GM21619 (cell line): ENCODE measurements around the gene JUND.
"Not testable (repeated sequence)": the region's sequence is repeated elsewhere in the genome, so short reads cannot be mapped to it uniquely, and the experiment has no call there.

Source experiments
- ATAC-seq: cut with Tn5 transposase; IDR thresholded peaks from one replicate; pipeline ENCODE4 v1.9.1; 2021; ENCODE audit not compliant: unreplicated experiment

JUND gene

DNA sequence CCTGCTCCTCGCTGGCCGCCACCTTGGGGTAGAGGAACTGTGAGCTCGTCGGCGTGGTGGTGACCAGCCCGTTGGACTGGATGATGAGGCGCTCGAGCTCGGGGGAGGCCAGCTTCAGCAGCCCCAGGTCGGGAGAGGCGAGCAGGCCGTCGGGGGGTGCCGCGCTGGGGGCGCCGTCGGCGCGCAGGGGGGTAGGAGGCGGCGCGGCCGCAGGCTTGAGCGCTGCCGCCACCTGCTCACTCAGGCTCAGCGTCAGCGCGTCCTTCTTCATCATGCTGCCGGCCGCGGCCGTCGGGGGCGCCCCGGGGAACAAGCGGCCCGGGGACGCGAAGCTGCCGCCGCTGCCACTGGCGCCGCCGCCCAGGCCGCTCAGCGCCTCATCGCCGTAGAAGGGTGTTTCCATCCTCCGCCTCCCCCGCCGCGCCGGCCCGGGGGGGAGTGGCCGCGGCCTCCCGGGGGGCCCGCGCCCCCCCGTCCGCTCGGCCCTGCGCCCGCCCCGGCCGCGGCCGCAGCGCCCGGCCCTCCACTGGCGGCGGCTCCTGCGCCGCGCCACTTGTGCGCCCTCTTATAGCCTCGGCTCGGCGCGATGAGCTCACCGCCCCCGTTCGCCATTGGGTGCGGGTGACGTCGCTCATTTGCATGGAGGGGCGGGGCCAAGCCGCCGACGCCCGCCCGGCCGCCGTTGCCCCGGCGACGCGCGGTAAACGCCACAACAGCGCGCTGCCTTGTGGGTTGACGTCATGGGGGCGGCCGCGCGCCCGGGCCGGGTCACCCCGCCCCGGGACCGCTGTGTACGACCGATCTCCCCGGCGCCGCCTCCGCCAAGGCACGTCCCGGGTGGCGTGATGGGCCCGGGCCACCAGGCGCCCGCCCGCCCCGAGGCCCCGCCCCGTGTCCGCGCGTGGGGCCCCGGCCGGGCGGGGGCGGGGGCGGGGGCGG, at the start of gene JUND:
Gene JUND (minus strand): TSS at position 541 of the 939 bp plus-strand sequence. CDS start 138 bp downstream, at position 403.
- ATAC-seq, result peak; percentile 53

- ATAC-seq, result no peak
Measured at GRCh38 chr19:18330868-18331267, 49.4 kb upstream of the JUND start.

DNA sequence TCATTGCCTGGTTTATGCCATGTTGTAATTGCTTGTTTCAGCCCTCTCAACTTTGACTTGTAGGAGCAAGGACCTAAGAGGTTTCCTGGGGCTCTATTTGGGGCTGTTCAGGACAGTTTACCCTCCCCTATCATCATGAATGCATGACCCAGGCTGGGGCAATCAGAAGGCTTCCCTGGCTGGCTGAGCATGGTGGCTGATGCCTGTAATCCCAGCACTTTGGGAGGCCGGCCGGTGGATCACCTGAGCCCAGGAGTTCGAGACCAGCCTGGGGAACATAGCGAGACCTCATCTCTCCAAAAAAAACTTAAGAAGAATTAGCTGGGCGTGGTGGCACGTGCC, 47.6 kb upstream of the JUND start:
- ATAC-seq, result no peak

- ATAC-seq, result peak; percentile 88
Measured at GRCh38 chr19:18328340-18329034, 47.1 kb upstream of the JUND start.

DNA sequence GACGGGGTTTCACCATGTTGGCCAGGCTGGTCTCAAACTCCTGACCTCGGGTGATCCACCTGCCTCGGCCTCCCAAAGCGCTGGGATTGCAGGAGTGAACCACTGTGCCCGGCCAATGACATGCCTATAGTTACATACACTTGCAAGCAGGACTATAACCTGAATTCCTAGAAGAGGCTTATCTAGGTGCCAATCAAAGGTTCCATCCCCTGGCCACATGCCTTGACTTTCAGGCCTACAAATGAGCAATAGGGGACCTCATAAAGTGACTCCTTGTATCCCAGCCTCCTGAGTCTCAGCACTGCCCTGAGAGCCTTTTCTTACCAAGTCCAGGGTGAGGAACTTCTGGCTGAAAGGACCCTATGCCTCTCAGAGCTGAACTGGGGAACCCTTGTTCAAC, 45.4 kb upstream of the JUND start:
- no peak for ATAC-seq

DNA sequence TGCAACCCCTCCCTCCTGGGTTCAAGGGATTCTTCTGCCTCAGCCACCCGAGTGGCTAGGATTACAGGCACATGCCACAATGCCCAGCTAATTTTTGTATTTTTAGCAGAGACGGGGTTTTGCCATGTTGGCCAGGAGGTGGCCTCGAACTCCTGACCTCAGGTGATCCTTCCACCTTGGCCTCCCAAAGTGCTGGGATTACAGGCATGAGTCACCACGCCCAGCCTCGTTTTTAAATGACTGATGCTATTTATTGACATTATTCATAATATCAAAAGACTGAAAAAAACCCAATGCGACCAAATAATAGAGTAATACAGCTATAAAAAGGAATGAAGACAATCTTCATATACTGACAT, 42.9 kb upstream of the JUND start:
- ATAC-seq, result not testable (repeated sequence)

- peak; percentile 87 for ATAC-seq
Measured at GRCh38 chr19:18322759-18323460, 41.5 kb upstream of the JUND start, which contains the start of gene LSM4. LSM4 (minus strand) TSS chr19:18323076; CDS start chr19:18323020, 56 bp downstream.

DNA sequence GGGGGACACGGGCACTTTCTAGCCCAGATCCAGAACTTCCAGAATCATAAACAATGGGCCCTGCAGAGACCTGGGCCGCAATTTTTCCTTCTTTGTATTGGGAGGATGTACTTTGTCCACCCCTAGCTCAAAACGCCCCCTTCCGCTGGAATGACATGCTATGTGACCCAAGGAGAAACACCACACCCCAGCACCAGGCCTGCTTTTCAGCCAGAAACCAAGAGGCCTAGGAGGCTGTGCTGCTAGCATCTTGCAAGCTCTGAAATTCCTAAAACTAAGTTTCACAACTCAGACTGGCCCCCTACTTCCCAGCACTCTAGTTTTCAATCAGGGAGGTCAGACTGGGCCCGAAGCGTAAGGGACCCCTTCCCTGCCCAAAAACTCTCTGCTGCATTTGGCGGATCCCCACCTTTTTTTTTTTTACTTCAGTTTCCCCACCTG, 40.9 kb upstream of the JUND start:
- ATAC-seq, result no peak

GRCh38 chr19:18321734-18322102, 40.3 kb upstream of the JUND start:
- no peak for ATAC-seq

- ATAC-seq, result no peak
Measured at GRCh38 chr19:18320865-18321733, 39.7 kb upstream of the JUND start.

- ATAC-seq, result no peak
Measured at GRCh38 chr19:18319591-18320135, 38.2 kb upstream of the JUND start.

DNA sequence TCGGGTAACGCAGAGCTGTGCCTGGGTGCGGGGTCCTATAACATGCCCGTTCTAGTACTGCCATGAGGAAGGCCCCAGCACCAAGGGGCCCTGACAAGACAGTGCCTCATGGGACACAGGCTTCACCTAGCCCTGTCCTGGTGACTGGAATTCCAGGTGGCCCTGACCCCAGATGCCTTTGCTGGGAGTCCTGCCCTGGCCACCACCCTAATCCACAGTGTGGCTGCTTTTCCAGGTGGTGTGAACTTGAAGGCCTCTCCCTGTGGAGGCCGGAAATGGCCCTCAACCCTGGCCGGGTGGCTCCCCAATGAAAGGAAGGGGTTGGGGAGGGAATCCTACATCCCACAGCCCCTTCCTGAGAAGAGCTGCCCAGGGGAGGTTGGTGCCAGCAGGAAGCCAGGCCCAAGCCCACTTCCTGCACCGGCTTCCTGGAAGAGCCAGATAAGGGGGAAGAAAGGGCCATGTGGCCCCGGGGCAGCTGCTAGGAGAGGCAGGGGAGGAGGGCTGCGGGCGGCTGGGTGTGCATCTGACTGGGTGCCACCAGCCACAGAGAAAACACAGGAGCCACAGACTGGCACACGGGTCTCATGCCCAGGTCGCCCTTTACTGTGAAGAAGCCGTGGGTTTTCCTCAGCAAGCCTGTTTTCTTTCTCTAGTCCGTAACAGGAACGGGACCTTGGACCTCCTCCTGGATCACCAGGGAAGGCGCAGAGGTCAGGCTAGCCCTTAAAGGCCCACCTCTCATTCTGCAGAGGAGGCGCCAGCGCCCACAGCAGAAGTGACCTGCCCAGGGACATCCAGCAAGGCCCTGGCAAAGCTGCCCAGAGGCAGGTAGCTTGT, 36.8 kb upstream of the JUND start:
- no peak for ATAC-seq

DNA sequence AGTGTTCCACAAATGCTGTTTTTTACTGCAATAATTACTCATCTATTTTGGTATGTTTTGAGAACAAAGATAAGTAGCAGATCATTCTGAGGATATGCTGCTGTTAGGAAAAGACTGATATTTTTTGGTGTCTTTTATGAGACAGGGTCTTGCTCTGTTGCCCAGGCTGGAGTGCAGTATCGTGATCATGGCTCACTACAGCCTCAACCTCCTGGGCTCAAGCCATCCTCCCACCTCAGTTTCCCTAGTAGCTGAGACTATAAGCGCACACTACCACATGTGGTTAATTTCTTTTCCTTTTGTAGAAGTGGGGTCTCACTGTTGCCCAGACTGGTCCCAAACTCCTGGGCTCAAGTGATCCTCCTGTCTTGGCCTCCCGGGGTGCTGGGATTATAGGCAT, 32.0 kb upstream of the JUND start:
- no peak for ATAC-seq

DNA sequence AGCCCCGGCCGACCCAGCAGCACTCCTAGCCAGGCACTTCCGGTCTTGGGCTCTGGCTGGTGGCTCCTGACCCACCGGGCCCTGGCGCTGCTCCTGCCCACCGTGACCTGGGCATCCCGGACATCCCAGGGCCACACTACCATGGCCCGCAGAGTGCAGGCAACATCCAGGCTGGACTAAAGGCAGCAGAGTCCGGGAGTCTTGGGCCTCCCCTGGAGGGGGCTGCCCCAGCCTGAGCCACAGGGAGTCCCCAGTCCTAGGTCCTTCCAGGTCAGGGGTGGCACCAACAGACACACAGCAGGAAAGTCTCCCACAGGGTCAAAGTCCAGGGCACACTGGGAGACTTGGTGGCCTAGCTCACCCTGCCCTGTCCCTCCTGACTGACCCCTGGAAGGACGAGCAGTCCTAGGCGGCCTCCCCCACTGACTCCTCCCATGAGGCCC, 30.7 kb upstream of the JUND start:
- no peak for ATAC-seq

- no peak for ATAC-seq
Measured at GRCh38 chr19:18311502-18312091, 30.2 kb upstream of the JUND start.

DNA sequence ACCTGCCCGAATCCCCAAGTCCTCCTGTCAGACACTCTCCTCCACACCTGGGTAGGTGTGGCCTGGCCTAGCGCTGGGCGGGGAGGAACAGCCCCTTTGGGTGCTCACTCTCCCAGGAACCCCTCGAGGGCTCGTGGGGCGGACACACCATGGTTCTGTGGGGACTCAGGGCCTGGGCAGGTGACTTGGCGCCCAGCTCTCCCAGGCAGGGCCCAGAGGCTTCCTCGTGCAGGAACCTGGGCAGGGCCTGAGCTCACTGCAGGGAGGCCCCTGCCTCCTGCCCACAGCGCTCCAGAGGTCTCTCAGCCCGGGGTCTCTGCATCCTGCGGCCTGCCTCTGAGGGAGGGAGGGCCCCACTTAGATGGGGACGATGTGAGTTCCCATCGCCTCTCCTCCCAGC, 29.5 kb upstream of the JUND start:
- no peak for ATAC-seq

GRCh38 chr19:18310118-18310909, 28.9 kb upstream of the JUND start:
- ATAC-seq, result no peak

DNA sequence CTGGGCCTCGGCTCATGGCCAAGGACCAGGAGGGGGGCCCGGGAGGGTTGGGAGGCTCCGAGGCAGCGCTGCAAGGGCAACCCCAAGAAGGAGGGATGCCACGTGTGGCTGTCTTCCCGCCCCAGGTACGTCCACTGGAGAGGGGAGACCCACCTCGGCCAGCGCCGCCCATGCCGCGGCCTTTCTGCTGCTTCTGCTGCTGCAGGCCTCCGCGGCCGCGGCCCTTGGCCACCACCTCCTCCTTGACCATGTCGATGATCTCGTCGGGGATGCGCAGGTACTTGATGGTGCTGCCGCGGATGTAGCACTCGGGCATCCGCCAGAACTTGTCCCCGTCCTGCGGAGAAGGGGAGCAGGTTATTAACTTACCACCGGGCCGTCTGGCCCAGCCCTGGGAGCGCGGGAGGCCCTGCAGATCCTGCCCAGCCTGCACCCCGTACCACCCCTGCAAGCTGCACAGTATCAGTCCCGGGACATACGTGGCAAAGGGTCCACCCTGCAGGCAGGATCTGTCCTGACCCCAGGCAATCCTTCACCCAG, 28.2 kb upstream of the JUND start:
- no peak for ATAC-seq
